ENCODE data around the gene DNAI4. TPM values are rescaled to one million over a fixed set of nuclear protein-coding genes. Genes with fewer than 3 reads are reported as not detected.

DNAI4 gene
- total RNA-seq, 4 donors from 2014 or later = 4.9 to 6.2 (median 5.5) TPM

DNA sequence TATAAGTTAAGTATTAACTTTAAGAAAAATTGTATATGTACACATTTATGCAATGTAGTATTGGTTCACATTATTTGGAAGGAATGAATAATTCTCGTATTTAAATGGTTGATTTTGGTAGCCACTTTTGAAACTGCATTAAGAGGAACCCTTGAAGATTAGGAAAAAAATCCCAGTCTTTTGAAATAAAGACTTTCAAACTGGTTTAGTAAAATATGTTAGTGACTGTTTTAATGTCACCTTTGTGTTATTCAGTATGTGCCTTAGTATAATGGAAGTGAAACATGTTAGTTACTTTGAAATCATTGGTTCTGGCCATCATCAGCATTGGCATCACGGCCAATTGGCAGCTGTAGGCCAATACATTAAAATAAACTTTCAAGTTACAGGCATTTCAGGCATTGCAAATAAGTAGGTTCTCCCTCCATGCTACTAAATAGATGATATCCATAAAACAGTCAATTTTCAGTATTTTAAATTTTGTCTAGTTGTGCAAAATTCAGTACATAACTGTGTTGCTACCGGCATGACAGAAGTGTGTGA, 4.6 kb upstream of the DNAI4 start:
- H3K36me3 ChIP-seq = no peaks in the 10 kb centered on the region
- WGBS = 49% methylated on average over 3 of the region's 3 CpGs
- TF ChIP-seq EP300 (IDR thresholded peaks at IDR 0.05) (no peak), POLR2AphosphoS5 (IDR thresholded peaks at IDR 0.05) (no peak), POLR2A (IDR thresholded peaks at IDR 0.05; ENCODE audit: low read depth) (no peak)
- TF ChIP-seq, protein P1, sequence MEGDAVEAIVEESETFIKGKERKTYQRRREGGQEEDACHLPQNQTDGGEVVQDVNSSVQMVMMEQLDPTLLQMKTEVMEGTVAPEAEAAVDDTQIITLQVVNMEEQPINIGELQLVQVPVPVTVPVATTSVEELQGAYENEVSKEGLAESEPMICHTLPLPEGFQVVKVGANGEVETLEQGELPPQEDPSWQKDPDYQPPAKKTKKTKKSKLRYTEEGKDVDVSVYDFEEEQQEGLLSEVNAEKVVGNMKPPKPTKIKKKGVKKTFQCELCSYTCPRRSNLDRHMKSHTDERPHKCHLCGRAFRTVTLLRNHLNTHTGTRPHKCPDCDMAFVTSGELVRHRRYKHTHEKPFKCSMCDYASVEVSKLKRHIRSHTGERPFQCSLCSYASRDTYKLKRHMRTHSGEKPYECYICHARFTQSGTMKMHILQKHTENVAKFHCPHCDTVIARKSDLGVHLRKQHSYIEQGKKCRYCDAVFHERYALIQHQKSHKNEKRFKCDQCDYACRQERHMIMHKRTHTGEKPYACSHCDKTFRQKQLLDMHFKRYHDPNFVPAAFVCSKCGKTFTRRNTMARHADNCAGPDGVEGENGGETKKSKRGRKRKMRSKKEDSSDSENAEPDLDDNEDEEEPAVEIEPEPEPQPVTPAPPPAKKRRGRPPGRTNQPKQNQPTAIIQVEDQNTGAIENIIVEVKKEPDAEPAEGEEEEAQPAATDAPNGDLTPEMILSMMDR (IDR thresholded peaks at IDR 0.05) = no peak
- DNase-seq (ENCODE audit: extremely low spot score) = no peak
- no peaks in the 10 kb centered on the region for H3K9me3 ChIP-seq
- peaks cover 36 to 65% (median 56%) of the 10 kb centered on the region in 4 donors for H3K4me1 ChIP-seq
- peak overlapping the region; percentile 87 to 91 (median 88) for H3K4me3 ChIP-seq
- H3K27ac ChIP-seq (replicated peaks in 1 of 4) = peak overlapping the region; percentile 98 to 99 (median 98)
- H3K27me3 ChIP-seq = no peaks in the 10 kb centered on the region
- intact Hi-C loops (cut with DNase I) = no loop called here

DNA sequence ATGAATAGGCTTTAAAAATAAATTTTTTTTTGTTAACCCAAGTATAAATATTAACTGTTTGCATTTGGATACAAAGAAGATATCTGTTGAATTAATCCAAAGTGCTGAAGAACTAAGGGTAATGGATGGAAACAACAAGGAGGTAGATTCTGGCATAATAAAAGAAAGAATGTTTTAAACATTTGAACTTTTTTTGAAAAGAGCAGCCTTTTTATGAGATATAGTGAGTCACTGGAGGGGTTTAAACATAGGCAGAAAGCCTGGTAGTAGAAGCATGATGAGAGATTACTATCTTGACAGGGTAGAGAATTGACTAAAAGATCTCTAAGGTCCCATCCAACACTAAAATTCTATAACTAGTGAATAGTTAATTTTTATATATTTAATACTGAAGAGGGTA, 2.9 kb upstream of the DNAI4 start:
- Histone ChIP-seq H3K4me3 (no peak overlapping the region), H3K27ac (replicated peaks in 1 of 4) (peak overlapping the region in 2 of 4 donors; percentile 1 to 91), H3K4me1 (peaks cover 33 to 63% (median 54%) of the 10 kb centered on the region in 4 donors), H3K27me3 (no peaks in the 10 kb centered on the region), H3K9me3 (no peaks in the 10 kb centered on the region), H3K36me3 (no peaks in the 10 kb centered on the region)
- intact Hi-C loops (cut with DNase I) = no loop called here
- TF ChIP-seq, protein P1 (IDR thresholded peaks at IDR 0.05) = no peak
- TF ChIP-seq POLR2A (IDR thresholded peaks at IDR 0.05; ENCODE audit: low read depth) = no peak
- TF ChIP-seq POLR2AphosphoS5 (IDR thresholded peaks at IDR 0.05) = no peak
- TF ChIP-seq EP300 (IDR thresholded peaks at IDR 0.05) = no peak
- no peak for DNase-seq (ENCODE audit: extremely low spot score)

DNA sequence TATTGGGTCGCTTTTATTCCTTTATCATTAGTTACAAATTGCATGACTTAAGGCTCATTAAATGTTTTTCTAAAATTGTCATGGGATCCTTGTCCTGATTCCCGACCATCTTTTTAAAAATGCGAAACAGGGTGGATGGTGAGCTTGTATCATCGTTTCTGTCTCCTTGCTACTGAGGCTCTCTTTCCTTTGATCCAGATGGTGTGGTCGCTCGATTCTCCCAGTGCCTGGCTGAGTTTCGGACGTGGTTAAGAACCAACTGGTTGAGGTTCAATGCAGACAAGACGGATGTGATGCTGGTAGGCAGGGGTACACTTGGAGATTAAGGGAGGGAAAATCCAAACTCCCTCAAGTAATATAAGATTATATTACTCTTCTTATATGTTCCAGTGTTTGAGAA, 1.3 kb upstream of the DNAI4 start:
- DNase-seq (ENCODE audit: extremely low spot score) = no peak
- H3K27me3 ChIP-seq = no peaks in the 10 kb centered on the region
- H3K4me1 ChIP-seq = peaks cover 24 to 49% (median 39%) of the 10 kb centered on the region in 4 donors
- H3K36me3 ChIP-seq = no peaks in the 10 kb centered on the region
- peak overlapping the region; percentile 91 to 95 (median 92) for H3K27ac ChIP-seq (replicated peaks in 1 of 4)
- TF ChIP-seq POLR2A (IDR thresholded peaks at IDR 0.05; ENCODE audit: low read depth) (no peak), EP300 (IDR thresholded peaks at IDR 0.05) (no peak), POLR2AphosphoS5 (IDR thresholded peaks at IDR 0.05) (no peak)
- TF ChIP-seq, protein P1 (IDR thresholded peaks at IDR 0.05) = no peak
- H3K9me3 ChIP-seq = no peaks in the 10 kb centered on the region
- intact Hi-C loops (cut with DNase I) = no loop called here
- peak overlapping the region; percentile 82 to 86 (median 82) for H3K4me3 ChIP-seq
- 25% methylated on average over 9 of the region's 9 CpGs for WGBS

DNA sequence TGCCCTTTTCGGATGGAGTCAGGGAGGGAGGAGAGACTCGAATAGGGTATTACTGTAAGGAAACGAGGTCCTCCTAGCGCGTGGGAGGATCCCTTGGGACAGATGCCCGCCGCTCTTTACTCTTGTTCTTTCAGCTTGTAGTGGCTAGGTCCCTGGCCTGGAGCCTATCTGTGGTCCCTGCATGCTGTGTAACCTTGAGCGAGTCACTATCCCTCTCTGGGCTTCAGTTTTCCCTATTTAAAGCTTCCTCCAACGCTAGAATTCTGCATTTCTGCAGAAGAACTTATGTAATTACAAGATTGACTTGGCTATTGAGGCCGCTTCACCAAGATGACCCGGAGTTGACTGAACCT, 878 bp upstream of the DNAI4 start:
- intact Hi-C loops (cut with DNase I) = no loop called here
- peaks cover 0 to under 1% (median 0%) of the 10 kb centered on the region in 4 donors for H3K36me3 ChIP-seq

More for the DNA sequence above, 878 bp upstream of the DNAI4 start:
- Histone ChIP-seq H3K4me1 (peaks cover 24 to 49% (median 39%) of the 10 kb centered on the region in 4 donors), H3K27me3 (no peaks in the 10 kb centered on the region), H3K9me3 (no peaks in the 10 kb centered on the region), H3K4me3 (peak overlapping the region; percentile 82 to 86 (median 82)), H3K27ac (replicated peaks in 1 of 4) (peak overlapping the region; percentile 91 to 95 (median 92))
- TF ChIP-seq, protein P1 (IDR thresholded peaks at IDR 0.05) = no peak
- no peak for DNase-seq (ENCODE audit: extremely low spot score)
- 3% methylated on average over 11 of the region's 11 CpGs for WGBS
